Loucy (cell line): ENCODE measurements around the gene ADGB.
A peak's percentile ranks its signal among the peaks of the same experiment; 100 is the strongest.

Experiments used
- H2AFZ ChIP-seq: fragments of 200-600 bp; sonication (generic); 2 replicates; pipeline ENCODE4 v1.6.0; 2016; ENCODE audit warnings: antibody characterized with exemption, mild to moderate bottlenecking, low read length, moderate library complexity
- H3F3A ChIP-seq: fragments of 200-600 bp; 2 replicates; pipeline ENCODE4 v1.6.0; 2016; ENCODE audit warnings: antibody characterized with exemption, low read depth, mild to moderate bottlenecking
- H3K27me3 ChIP-seq: fragments of 200-600 bp; sonication (generic); 2 replicates; pipeline ENCODE4 v1.6.1; 2014; ENCODE audit warnings: low read length, mild to moderate bottlenecking; ENCODE audit not compliant: insufficient read depth, poor library complexity, severe bottlenecking
- H3K36me3 ChIP-seq: fragments of 200-600 bp; sonication (generic); 2 replicates; pipeline ENCODE4 v1.6.1; 2016; ENCODE audit warnings: low read length; ENCODE audit not compliant: insufficient read depth
- H3K4me1 ChIP-seq: fragments of 200-600 bp; sonication (generic); 2 replicates; pipeline ENCODE4 v1.5.1; 2014; ENCODE audit warnings: low read length, mild to moderate bottlenecking; ENCODE audit not compliant: insufficient read depth, poor library complexity, severe bottlenecking
- H3K4me2 ChIP-seq: fragments of 200-600 bp; sonication (generic); 2 replicates; pipeline ENCODE4 v1.6.0; 2014; ENCODE audit warnings: antibody characterized with exemption, low read length, low read depth, mild to moderate bottlenecking; ENCODE audit not compliant: poor library complexity, severe bottlenecking
- H3K4me3 ChIP-seq: fragments of 200-600 bp; sonication (generic); 2 replicates; pipeline ENCODE4 v1.5.1; 2014; ENCODE audit warnings: low read length, mild to moderate bottlenecking, mixed read lengths; ENCODE audit not compliant: poor library complexity, severe bottlenecking
- H3K79me2 ChIP-seq: fragments of 200-600 bp; sonication (generic); 2 replicates; pipeline ENCODE4 v1.6.1; 2014; ENCODE audit warnings: low read length; ENCODE audit not compliant: insufficient read depth
- H3K9ac ChIP-seq: fragments of 200-600 bp; sonication (generic); 2 replicates; pipeline ENCODE4 v1.6.0; 2014; ENCODE audit warnings: mild to moderate bottlenecking, low read depth, low read length, moderate library complexity; ENCODE audit not compliant: poor library complexity, severe bottlenecking
- H3K9me2 ChIP-seq: fragments of 200-600 bp; sonication (generic); replicated peaks from 2 replicates; pipeline ENCODE4 v1.6.1; 2016; ENCODE audit warnings: low read depth, low read length, mixed read lengths
- H3K9me3 ChIP-seq: fragments of 200-600 bp; sonication (generic); 2 replicates; pipeline ENCODE4 v1.6.1; 2014; ENCODE audit warnings: mild to moderate bottlenecking, antibody characterized with exemption, low read length, low read depth; ENCODE audit not compliant: insufficient read depth
- H4K20me1 ChIP-seq: fragments of 200-600 bp; sonication (generic); 2 replicates; pipeline ENCODE4 v1.6.0; 2014; ENCODE audit warnings: antibody characterized with exemption, low read length, mild to moderate bottlenecking; ENCODE audit not compliant: insufficient read depth, poor library complexity, severe bottlenecking
- CTCF ChIP-seq: fragments of 200-600 bp; sonication (generic); conservative IDR thresholded peaks from 2 replicates; pipeline ENCODE4 v1.5.1; 2014; ENCODE audit warnings: mild to moderate bottlenecking, antibody characterized with exemption, low read length
- EZH2phosphoT487 ChIP-seq: fragments of 200-600 bp; IDR thresholded peaks from 2 replicates; pipeline ENCODE4 v1.6.1; 2018; ENCODE audit warnings: antibody characterized with exemption, mild to moderate bottlenecking, moderate library complexity, borderline replicate concordance

The ADGB gene

DNA sequence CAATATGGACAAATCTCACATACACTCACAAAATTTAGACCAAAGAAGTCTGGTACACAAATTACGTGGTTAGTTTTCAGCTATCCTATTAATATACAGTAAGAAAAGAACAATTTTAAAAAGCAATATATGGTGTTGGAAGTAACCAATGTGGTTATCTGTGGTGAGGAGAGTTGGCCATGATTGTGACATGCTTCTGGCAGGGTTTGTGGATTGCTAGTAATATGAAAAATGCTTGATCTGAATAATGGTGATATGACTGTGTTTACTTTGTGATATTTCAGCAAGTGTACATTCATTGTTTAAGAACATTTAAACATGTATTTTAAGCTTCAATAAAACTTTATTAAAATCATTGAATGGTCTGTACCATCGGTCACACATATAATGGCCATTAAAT lies 99.1 kb downstream of the ADGB start:
- no peaks in the 10 kb centered on the region for H3K79me2 ChIP-seq
- H3K27me3 ChIP-seq, result no peaks in the 10 kb centered on the region
- no peaks in the 10 kb centered on the region for H3F3A ChIP-seq
- H3K4me3 ChIP-seq, result no peak overlapping the region
- H3K9me3 ChIP-seq, result no peaks in the 10 kb centered on the region
- H2AFZ ChIP-seq, result no peak overlapping the region
- H3K9ac ChIP-seq, result no peak overlapping the region
- no peaks in the 10 kb centered on the region for H3K36me3 ChIP-seq
- H3K4me2 ChIP-seq, result no peak overlapping the region
- H3K4me1 ChIP-seq, result no peaks in the 10 kb centered on the region
- no peaks in the 10 kb centered on the region for H3K9me2 ChIP-seq
- TF ChIP-seq CTCF, result no peak
- no peak for TF ChIP-seq EZH2phosphoT487
- no peaks in the 10 kb centered on the region for H4K20me1 ChIP-seq

GRCh38 chr6:146700078-146700686 lies 101.4 kb downstream of the ADGB start:
- H3K79me2 ChIP-seq, result no peaks in the 10 kb centered on the region
- no peaks in the 10 kb centered on the region for H3K27me3 ChIP-seq
- H3K9me2 ChIP-seq, result no peaks in the 10 kb centered on the region
- TF ChIP-seq CTCF (peak; percentile 88), EZH2phosphoT487 (no peak)
- H3K4me3 ChIP-seq, result no peak overlapping the region
- no peaks in the 10 kb centered on the region for H3K9me3 ChIP-seq
- H2AFZ ChIP-seq, result no peak overlapping the region
- H4K20me1 ChIP-seq, result no peaks in the 10 kb centered on the region
- no peaks in the 10 kb centered on the region for H3K4me1 ChIP-seq
- no peaks in the 10 kb centered on the region for H3K36me3 ChIP-seq
- no peak overlapping the region for H3K4me2 ChIP-seq
- H3F3A ChIP-seq, result no peaks in the 10 kb centered on the region
- H3K9ac ChIP-seq, result no peak overlapping the region

DNA sequence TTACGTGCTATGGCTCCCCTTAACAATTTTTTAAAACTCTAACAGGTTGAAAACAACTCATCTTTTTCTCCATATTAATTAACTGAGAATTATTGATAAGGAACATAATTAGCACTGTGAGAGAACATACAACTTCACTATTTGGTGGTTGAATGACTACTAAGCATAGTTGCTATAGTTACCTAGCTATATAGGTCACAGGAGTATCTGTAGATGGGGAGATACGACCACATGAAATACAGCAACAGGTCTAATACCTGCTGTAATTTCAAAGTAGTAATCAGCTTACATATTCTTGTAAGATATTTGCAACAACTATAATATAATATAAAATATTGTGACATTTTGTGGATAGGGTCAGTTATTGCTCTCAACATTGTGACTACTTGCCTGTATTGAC lies 102.9 kb downstream of the ADGB start:
- Histone ChIP-seq H2AFZ (no peak overlapping the region), H3F3A (no peaks in the 10 kb centered on the region), H3K4me2 (no peak overlapping the region), H4K20me1 (no peaks in the 10 kb centered on the region), H3K4me3 (no peak overlapping the region), H3K4me1 (no peaks in the 10 kb centered on the region), H3K9ac (no peak overlapping the region), H3K9me2 (no peaks in the 10 kb centered on the region), H3K9me3 (no peaks in the 10 kb centered on the region), H3K36me3 (no peaks in the 10 kb centered on the region), H3K27me3 (no peaks in the 10 kb centered on the region), H3K79me2 (no peaks in the 10 kb centered on the region)
- TF ChIP-seq EZH2phosphoT487 (no peak), CTCF (no peak)
